Measurements from ENCODE around the gene STAM2.
"Not testable (repeated sequence)": the region's sequence is repeated elsewhere in the genome, so short reads cannot be mapped to it uniquely, and the experiment has no call there.

STAM2 gene

GRCh38 chr2:152175368-152176112 is at the start of gene STAM2:
STAM2 (minus strand) TSS chr2:152175763; CDS start chr2:152175642, 121 bp downstream.
- DNase-seq: peak; percentile 83

DNA sequence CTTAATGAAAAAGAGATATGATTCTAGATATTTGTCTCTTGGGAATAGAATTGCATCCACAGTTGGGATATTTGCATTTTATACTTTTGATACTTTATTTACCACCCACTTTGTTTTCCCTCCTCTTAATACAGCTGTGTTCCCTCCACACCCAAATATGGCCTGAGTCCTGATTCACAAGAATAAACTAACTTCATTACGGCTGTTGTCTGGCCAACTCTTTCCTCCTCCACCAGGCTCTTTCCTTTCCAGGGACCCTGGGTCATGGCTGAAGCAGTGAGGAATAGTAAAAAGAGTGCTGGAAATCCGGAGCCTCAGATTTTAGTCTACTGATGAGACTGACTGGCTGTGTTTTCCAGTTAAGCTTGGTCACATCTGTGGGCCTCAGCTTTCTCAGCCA is 48.4 kb upstream of the STAM2 start:
- no peak for DNase-seq

DNA sequence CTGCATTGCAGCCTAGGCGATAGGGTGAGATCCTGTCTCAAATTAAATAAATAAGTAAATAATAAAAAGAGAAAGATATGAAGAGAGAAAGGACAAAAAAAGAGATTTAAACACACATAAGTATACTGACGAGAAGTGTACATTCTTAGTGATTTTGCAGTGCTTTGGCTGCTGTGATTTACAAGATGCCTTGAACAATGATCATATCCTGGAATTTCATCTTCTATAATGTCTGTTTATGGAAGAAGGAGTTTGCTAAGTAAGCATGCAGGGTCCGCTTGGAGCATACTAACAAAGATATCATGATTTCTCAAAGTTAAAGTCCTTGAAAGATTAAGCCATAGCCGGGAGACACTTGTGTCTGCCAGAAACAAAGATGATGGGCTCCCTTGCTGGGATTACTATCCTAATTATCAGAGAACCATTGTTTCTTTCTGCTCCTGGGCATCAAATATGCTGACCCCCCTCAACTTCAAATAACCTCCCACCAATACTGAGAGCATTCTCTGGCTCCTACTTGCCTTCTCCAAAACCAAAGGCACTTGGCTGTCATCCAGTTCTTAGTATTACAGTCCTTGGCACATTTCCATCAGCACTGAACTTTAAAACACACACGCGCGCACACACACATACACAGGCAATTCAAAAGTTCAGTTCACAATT is 47.5 kb upstream of the STAM2 start:
- DNase-seq: peak; percentile 48

DNA sequence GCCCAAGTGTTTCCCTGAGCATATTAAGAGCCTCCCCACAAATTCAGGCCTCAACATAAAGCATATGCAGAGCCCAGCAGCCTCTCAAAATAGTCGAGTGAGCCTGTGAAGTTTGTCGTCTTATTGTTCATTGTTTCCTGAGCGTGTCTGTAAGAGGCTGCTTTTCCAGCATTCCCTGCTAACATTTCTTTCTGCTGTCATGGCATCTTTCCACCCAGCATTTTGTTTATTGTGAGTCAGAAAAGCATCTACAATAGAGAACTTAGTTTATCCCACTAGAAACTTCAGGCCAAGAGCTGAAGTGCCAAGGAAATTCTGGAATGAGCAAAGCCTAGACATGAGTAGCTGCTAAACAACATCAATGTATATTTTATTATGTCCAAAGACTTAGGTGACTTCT is 46.3 kb upstream of the STAM2 start:
- DNase-seq: no peak

DNA sequence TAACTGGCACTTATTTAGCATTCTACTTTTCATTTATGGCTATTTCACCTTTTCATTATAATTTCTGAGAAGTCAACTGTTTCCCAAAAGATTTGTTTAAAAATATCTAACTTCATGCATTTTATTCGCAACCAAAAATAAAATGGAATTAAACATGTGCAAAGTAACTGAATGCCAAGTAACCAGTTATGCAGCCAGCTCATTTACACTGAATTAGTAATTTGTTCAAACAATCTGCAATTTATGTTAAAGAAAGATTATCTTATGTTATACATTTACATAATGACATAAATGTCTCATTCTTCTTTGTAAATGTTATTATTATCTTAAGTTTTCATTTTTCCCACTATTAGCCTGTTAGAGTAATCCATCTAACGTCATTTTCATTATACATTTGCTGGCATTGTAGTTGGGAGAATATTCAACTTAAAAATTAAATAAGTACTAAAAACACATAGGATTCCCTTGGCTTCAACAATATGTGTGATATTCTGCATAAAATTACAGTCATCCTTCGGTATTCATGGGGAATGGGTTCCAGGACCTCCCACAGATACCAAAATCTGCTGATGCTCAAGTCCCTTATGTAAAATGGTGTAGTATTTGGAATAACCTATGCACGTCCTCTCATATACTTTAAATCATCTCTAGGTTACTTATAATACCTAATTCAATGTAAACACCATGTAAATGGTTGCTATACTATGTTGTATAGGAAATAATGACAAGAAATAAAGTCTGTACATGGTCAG is 43.7 kb upstream of the STAM2 start:
- no peak for DNase-seq

GRCh38 chr2:152201466-152201830 is 25.9 kb upstream of the STAM2 start:
- DNase-seq: no peak

- peak; percentile 100 for DNase-seq
These were observed 25.3 kb upstream of the STAM2 start for GRCh38 chr2:152200565-152201465.

GRCh38 chr2:152200101-152200500 is 24.5 kb upstream of the STAM2 start:
- no peak for DNase-seq

DNA sequence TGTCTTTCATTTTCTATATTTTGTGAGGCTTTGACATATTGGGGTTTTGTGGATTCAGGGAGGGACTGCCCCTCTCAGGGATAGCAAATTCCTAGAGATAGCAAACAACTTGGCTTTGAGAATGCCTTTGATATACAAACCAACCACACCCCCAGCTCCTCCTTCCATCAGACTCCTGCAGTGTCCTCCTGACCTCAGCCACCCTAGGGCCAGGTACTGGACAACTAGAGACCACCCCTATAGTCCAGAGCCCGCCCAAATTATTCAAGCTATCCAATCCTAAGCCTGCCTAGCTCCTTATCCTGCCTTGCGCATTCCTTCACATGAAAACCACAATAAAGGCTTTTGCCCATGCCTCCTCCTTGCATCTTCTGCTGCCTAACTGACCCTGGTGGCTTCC is 22.9 kb upstream of the STAM2 start:
- peak; percentile 49 for DNase-seq

- DNase-seq: not testable (repeated sequence)
These were observed 22.1 kb upstream of the STAM2 start for GRCh38 chr2:152197508-152198284.

GRCh38 chr2:152189622-152190495 is 14.3 kb upstream of the STAM2 start:
- DNase-seq: no peak

- DNase-seq: not testable (repeated sequence)
These were observed 11.2 kb upstream of the STAM2 start for GRCh38 chr2:152186808-152187207.

- no peak for DNase-seq
These were observed 10.7 kb upstream of the STAM2 start for GRCh38 chr2:152186262-152186661.

DNA sequence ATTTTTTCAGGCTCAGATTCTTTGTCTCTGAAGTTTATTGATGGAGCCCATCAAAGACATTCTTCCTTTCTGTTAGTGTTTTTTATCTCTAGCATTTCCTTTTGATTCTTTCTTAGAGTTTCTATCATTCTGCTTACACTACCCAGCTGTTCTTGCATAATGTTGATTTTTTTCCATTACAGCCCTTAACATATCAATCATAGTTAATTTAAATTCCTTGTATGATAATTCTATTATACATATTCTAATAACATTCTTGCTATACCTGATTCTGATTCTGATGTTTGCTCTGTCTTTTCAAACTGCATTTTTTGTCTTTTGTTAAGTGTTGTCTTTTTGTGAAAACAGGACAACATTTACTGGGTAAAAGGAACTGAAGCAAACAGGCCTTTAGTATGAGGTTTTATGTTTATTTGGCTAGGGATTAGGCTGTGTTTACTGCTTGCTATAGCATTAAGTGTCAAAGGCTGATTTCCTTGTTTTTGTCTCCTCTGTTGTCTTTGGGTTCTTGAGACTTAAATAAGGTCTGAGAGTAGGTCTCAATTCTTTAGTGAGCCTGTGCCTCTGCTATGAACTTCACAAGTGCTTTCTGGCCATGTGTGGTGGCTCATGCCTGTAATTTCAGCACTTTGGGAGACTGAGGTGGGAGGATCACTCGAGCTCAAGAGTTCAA is 8.0 kb upstream of the STAM2 start:
- DNase-seq: no peak

GRCh38 chr2:152177667-152178066 is 2.1 kb upstream of the STAM2 start:
- not testable (repeated sequence) for DNase-seq

GRCh38 chr2:152176113-152176714 is 651 bp upstream of the STAM2 start:
- DNase-seq: no peak

DNA sequence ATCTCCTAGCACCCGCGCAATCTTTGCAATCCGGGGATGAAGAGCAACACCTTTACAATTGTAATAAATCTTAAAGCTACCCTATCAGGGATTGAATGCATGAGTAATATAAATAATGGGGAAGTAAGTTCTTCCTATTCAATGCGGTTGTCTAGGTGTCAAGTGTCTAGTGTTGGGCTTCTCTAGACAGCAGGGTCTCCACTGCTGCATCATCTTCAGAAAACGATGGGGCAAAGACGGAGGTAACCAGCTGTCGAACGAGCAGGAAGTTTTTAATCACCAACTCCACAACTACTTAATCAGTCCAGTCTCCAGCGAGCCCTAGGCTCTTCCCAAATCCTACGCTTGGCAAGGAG is 573 bp downstream of the STAM2 start:
- DNase-seq: no peak

DNA sequence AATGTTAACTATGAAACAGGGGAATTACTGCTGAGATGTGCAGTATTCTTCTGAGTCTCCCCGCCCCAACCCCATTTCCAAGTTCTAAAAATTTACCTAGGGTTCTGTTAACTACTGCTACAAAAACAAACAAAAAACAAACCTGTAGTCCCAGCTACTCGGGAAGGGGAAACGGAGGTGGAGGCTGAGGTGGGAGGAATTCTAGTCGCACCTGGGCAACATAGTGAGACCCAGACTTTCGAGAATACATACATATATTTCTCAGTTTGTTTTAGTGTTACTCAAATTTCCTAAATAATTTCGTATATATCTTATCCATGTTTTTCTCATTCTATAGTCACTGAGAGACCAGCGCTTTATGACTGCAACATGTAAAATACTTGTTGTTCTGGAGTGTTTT is 989 bp downstream of the STAM2 start:
- DNase-seq: no peak

DNA sequence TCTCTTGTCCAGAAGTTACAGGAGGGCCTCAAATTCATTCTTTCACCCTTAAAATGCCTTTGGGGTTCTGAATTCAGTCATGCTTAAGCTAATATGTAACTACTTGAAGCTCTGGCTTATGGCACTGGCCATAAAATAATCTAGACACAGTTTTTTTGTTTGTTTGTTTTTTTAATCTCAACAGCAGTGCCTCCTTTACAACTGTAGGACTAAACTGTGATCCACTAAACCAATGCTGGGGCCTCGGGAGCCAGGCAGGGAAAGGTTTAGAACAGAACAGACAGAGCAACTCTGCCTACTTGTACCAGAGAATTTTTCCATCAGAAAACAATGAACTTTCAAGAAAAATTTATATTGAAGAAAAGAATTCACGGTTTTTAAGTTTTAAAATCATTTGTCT is 1.7 kb downstream of the STAM2 start:
- DNase-seq: no peak

GRCh38 chr2:152172201-152172785 is 3.3 kb downstream of the STAM2 start:
- DNase-seq: not testable (repeated sequence)

Data from NCI-H226 (cell line).